Fibroblast of peridontal ligament (primary cell): ENCODE data around the gene ZNF473.

Source experiments
- DNase-seq: peaks from one replicate; pipeline ENCODE4 v3.0.0-alpha.2; 2010; ENCODE audit errors: extremely low read depth

The ZNF473 gene

DNA sequence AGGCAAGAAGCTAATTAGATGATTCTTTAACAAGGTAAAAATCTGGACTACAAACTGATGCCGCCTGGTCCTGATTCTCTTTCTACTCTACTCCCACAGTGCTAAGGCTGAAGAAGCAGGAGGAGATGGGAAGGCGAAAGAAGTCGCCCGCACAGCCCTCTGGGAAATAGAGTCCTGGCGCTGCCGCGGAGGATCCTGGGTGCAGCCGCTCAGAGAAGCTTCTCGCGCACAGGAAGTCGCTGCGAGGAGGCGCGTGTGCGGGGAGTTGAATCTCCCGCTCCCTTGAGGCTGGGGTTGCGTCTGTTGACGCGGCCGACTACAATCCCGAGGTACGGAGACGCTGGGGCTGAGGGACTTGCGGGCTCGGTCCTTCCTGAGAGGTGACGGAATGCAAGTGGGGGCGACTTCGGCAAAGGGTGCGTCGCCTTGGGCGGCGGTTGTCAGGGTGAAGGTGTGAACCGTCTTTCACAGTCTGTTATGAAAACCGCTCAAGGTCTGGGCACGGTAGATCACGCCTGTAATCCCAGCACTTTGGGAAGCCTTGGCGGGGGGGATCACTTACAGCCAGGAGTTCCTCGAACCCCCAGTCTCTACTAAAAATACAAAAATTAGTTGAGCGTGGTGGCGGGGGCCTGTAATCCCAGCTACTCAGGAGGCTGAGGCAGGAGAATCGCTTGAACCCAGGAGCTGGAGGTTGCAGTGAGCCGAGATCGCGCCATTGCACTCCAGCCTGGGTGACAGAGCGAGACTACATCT lies at the start of gene ZNF473:
TSS of gene ZNF473 (plus strand) at position 212 of the 756 bp plus-strand sequence. CDS start 5,078 bp downstream, outside the sequence.
- no peak for DNase-seq

- no peak for DNase-seq
Measured at GRCh38 chr19:49976496-49976895, 49.3 kb upstream of the ZNF473 start.

DNA sequence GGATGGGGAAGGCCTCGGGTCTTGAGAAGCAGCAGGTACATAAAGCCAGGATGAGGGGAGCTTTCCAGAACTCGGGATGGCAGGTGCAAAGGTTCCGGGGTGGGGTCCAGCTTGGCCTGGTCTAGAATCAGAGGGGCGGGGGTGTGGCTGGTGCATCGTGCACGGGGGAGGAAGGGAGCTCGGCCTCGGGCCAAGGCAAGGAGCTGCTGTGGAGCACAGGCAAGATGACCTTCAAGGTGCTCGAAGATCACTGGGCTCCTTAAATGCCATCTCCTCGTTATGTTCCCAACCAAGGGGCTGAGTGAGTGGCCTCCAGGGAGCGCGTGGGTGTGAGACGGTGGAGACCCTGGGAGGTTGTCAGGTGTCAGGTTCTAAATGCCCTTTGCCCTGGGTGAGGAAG lies 48.7 kb upstream of the ZNF473 start:
- no peak for DNase-seq

DNA sequence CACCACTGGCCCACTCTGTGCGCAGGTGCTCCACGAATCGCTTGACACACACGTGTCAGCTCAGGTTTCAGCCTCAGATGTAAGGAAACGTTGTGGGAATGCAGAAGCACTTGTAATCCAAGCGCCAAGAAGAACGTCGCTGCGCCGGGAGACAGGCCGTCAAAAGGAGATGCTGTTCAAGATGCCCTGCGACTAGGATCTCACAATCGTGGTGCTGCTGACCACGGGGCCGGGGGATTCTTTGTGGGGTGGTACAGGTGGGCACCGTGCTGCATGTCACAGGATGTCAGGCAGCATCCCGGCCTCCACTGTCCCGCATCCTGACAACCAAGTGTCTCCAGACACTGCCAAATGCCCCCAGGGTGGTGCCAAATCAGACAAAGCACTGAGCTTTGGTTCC lies 47.9 kb upstream of the ZNF473 start:
- DNase-seq, result no peak

- DNase-seq, result no peak
Measured at GRCh38 chr19:49978324-49978723, 47.5 kb upstream of the ZNF473 start.

DNA sequence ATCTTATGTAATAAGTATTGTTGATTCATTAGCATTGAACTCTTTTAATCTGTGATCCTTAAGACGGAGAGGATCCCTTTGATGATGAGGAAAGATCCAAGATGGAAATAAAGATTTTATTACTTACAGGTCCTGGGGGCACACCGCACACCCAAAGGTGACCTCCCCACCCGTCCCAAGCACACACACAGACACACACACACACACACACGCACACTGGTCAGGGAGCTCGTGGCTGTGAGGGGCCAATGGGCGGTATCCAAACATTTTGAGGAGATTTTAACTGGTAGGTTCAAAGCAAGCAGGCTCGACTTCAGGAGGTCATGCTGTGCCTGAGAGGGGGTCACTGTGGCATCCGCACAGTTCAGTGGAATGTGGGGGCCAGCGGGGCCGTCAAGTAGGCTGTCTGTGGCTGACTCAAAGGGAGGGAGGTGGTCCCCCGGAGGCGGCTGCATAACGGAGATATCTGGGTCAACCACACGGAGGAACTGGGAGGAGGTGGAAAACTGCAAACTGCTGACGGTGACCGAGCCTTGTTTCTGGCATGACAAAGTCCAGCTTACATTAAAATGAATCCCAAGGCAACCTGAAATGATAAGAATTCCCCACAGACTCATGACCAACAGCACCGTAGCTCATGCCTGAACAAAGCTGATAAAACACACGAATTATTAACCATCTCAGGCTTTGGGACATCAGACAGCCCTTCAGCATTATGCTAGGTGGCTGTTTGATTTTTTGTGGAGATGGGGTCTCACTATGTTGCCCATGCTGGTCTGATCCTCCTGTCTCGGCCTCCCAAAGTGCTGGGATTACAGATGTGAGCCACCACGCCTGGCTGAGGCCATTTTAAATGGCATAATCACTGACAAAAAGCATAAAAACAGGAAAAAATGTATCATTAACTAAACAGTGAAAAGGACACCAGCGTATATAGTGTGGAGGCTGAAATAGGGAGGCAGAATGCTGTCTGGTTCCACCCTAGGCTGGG lies 43.9 kb upstream of the ZNF473 start:
- DNase-seq, result no peak

GRCh38 chr19:49983645-49984229 lies 42.1 kb upstream of the ZNF473 start:
- DNase-seq, result peak; percentile 30

DNA sequence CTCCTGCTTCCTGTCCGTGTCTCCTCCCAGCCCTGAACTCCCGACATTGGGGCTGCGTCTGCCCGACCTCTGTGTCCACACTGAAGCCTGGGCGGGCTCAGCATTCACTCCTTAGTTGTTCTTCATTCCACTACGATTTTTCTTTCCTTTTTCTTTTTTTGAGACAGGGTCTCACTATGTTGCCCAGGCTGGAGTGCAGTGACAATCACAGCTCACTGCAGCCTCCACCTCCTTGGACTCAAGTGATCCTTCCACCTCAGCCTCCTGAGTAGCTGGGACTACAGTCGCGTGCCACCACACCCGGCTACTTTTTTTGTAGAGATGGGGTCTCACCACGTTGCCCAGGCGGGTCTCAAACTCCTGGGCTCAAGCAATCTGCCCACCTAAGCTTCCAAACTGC lies 41.3 kb upstream of the ZNF473 start:
- DNase-seq, result no peak

DNA sequence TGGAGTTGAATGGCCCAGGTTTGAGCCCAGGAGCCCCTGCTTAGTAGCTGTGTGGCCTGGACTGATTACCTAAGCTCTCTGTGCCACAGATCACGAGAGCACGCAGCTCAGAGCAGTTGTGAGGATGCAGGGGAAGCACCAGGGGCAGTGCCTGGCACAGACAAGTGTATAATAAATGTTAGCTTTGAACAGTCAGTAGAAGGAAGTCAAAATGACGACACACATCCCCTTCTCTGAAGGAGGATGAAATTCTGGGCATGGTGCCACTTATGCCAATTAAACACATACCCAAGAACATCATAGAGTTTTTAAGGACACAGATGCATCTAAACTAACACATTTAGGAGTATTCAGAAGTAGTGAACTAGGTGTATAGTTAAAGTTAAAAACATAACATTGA lies 39.9 kb upstream of the ZNF473 start:
- DNase-seq, result no peak

DNA sequence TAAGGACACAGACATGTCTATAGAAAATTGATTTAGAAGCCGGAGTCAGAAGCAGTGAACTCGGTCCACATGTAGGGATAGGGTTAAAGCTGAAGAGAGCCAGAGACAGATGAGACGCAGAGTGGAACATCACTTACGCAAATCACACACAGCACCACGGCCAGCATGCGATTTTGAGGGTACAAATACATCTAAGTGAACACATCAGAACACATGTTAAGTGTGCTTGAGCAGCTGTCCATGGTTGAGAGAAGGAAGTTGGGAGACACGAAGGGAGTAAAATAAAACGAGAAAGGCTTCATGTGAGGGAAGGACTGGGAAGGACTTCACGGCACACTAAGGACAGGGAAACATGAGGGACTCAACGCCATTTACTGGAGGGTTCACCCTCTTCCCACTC lies 39.5 kb upstream of the ZNF473 start:
- DNase-seq, result no peak

DNA sequence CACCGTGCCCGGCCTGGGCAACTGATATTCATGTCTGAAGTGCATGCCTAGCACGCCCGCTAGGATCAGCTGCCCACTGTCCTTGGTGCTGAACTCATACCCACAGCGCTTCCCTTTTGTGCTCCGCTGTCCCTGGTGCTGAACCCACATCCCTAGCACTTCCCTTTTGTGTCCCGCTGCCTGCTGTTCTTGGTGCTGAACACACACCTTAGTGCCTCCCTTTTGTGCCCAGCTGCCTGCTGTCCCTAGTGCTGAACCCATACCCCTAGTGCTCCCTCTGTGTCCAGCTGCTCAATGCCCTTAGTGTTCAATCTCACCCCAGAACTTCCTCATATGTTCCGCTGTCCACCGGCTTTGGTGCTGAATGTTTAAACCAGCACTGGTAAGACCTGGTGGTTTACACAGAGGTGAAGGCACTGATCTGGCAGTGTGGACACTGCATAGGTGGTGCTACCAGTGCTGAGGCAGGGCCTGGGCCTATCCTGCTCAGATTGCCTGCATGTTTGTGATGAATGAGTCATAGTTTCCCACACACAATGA lies 38.6 kb upstream of the ZNF473 start:
- peak; percentile 91 for DNase-seq

- no peak for DNase-seq
Measured at GRCh38 chr19:49988007-49988406, 37.8 kb upstream of the ZNF473 start.

DNA sequence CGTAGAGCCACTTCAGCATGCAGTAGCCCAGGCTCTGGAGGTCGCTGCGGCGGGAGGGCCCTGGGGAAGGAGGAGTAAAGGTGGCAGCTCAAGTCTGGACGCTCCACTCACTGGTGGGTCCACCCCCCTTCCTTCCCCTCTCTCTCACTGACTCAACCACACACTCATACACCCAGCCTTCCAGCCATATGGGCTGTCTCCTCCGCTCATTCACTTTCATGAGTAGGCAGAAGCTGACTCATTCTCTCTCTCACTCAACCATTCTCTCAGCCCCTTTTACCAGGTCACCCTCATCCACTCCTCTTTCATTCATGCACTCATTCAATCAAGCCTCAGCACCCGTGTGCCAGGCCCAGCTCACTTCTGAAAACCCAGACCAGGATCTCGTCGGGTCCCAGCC lies 37.4 kb upstream of the ZNF473 start:
- DNase-seq, result peak; percentile 12

- peak; percentile 12 for DNase-seq
Measured at GRCh38 chr19:49997709-49998108, 28.1 kb upstream of the ZNF473 start.

- peak; percentile 9 for DNase-seq
Measured at GRCh38 chr19:49999371-50000010, 26.3 kb upstream of the ZNF473 start.

GRCh38 chr19:50000038-50000840 lies 25.6 kb upstream of the ZNF473 start:
- no peak for DNase-seq

DNA sequence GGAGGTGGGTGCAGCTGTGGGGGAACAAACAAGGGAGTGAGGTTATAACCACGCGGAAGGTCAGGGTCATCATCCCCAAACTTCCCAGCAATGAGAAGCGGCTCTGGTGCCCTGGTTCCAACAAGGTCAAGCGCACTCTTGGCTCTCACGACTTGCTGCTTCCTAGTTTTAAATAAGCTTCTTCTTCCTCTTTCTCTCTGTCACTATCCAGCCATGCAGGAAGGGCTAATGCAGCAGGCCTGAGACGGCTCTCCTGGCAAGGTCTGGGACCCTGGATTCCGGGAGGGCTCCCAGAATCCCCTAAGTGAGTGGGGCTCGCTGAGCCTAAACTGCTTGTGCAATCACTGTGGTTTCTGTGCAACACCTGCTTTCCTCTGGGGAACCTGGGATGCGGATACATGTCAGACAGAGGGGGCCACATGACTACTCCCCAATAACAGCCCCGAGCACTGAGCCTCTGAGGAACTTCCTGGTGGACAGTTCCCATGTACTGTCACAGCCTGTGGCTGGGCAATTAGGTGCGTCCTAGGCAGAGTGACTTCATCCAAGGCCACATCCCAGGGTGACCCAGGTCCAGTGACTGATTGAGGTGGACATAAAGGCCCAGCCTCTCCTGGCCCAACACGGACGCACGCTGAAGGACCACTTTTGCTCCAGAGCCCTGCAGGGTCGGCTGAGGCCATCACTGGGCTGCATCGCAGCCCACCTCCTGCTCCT lies 24.8 kb upstream of the ZNF473 start:
- DNase-seq, result no peak

GRCh38 chr19:50001775-50002174 lies 24.0 kb upstream of the ZNF473 start:
- DNase-seq, result no peak

DNA sequence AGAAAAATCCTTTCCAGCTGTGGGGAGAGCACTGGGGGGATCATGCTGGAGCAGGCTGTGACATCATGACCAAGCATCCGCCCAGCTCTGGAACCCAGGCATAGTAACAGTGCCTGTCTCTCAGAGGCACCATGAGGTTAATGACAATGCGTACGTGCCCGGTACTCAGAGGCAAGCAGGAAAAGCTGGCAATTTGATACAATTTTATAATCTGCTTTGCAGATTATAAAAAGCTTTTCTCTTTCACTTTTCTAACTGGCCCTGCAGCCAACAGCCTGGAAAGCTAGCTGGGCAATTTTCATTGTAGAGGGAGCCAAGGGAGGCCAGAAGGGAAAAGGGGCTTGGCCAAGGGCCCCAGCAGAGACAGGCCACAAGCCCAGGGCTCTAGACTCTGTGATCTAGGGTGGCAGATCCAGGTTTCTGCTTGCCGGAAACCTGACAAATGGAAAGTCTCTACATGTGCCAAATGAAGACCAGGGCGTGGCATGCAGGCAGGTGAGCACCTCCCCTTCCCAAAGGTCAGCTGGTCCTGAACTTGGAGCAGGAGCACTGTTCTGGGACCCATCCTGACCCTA lies 23.3 kb upstream of the ZNF473 start:
- DNase-seq, result no peak
